ENCODE results near the gene UGDH.
A peak's percentile ranks its signal among the peaks of the same experiment; 100 is the strongest.
"Not testable (repeated sequence)": the region's sequence is repeated elsewhere in the genome, so short reads cannot be mapped to it uniquely, and the experiment has no call there.

The UGDH gene

DNA sequence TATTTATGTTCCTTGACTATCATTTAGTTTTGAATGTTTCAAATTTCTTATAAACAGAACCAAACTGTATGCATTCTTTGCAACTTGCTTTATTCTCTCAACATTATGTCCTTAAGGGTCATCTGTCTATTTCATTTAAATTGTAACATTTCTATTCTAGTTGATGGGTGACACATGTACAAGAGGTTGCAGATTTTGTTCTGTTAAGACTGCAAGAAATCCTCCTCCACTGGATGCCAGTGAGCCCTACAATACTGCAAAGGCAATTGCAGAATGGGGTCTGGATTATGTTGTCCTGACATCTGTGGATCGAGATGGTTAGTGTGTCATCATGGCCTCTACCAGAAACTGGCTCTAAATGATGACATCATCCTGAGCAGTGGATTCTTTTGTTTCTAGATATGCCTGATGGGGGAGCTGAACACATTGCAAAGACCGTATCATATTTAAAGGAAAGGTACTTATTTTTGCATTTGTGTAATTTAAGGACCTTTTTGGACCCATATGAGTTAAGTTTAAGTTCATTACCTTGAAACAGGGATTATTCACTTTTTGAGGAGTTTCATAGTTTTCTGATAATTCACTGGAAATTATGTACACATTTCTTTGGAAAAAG lies 62.2 kb downstream of the UGDH start:
- H3K4me3 ChIP-seq (replicated peaks; ENCODE audit: low read depth, low read length), result no peak overlapping the region
- DNase-seq (ENCODE audit: low read depth), result peak; percentile 92
- TF ChIP-seq, protein P1, sequence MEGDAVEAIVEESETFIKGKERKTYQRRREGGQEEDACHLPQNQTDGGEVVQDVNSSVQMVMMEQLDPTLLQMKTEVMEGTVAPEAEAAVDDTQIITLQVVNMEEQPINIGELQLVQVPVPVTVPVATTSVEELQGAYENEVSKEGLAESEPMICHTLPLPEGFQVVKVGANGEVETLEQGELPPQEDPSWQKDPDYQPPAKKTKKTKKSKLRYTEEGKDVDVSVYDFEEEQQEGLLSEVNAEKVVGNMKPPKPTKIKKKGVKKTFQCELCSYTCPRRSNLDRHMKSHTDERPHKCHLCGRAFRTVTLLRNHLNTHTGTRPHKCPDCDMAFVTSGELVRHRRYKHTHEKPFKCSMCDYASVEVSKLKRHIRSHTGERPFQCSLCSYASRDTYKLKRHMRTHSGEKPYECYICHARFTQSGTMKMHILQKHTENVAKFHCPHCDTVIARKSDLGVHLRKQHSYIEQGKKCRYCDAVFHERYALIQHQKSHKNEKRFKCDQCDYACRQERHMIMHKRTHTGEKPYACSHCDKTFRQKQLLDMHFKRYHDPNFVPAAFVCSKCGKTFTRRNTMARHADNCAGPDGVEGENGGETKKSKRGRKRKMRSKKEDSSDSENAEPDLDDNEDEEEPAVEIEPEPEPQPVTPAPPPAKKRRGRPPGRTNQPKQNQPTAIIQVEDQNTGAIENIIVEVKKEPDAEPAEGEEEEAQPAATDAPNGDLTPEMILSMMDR (IDR thresholded peaks at IDR 0.05; ENCODE audit: low read length, missing control alignments), result peak; percentile 33

DNA sequence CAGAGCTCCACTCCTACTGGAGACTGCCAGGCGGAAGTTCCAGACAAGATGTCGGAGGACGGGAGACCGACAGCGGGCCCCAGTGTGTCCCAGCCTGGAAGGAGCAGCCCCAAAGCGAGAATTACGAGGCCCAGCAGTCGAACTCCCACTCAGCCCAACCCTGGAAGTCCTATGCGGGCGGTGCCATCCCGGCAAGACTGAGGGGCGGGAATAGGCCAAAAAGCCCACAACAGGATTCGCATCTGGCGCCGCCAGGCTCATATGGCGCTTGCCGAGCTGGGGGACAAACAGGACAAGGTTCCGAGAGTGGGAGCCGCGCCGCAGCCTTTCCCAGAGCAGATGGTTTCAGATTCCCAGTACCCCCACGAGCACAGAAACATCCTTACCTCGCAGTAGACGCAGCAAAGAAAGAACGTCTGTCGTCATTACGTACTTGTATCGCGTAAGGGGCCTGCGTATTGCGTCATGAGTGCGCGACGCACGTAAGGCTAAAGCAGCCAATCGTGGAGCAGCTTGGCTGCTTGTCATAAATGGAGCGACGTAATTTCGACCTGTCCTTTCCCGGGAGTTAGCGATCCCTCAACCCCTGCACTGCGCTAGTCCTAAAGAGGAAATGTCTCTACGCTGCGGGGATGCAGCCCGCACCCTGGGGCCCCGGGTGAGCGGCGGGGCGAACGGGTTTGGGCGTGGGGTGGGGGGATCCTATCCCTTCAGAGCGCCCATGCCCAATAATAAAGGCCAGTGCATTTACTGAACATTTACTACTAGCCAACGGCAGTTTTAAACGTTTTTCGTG lies 68.5 kb downstream of the UGDH start, which contains the start of the genes LIAS and RPL9:
TSS of gene LIAS (plus strand) at position 552 of the 796 bp plus-strand sequence. CDS start at position 614, 62 bp downstream.
TSS of gene RPL9 (minus strand) at position 418 of the 796 bp plus-strand sequence. CDS start 483 bp downstream, outside the sequence.
- TF ChIP-seq, protein P1 (IDR thresholded peaks at IDR 0.05; ENCODE audit: low read length, missing control alignments), result no peak
- peak; percentile 100 for DNase-seq (ENCODE audit: low read depth)
- H3K4me3 ChIP-seq (replicated peaks; ENCODE audit: low read depth, low read length), result peak within 1 kb of the TSS; percentile 96

- not testable (repeated sequence) for DNase-seq (ENCODE audit: low read depth)
- H3K4me3 ChIP-seq (replicated peaks; ENCODE audit: low read depth, low read length), result peak overlapping the region; percentile 96
Observed at GRCh38 chr4:39458161-39458504, 69.1 kb downstream of the UGDH start.

DNA sequence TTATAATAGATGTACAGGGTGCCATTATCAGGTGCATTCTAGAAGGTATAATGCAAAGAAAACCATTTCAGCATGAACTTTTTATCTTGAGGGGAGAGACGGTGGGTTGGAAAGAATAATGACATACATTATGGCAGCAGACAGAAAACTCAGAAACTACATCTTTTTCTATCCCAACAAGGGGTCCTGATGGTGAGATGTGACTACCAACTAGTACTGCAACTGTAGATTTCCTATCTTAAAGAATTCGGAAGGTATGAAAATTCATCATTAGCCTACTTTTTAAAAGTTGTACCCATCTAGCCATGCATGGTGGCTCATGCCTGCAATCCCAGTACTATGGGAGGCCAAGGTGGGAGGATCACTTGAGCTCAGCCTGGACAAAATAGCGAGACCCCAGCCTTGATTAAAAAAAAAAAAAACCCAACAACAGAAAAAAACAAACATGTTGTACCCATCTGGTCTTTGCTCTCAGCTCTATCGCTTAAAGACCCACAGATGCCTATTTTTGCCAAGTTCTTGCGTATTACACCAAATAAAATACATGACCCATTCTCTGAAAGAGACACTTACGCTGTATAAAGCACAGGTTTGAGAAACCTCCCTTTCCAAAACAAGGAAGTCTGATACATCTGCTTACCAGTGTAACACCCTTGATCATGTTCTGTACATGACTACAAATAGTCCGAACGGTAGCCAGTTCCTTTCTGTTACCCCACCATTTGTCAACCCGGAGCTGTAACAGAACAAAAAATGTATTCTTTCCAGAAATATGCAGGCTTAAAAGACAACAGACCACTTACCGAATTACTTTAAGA lies 70.1 kb downstream of the UGDH start:
- peak overlapping the region; percentile 96 for H3K4me3 ChIP-seq (replicated peaks; ENCODE audit: low read depth, low read length)
- TF ChIP-seq, protein P1 (IDR thresholded peaks at IDR 0.05; ENCODE audit: low read length, missing control alignments), result no peak
- DNase-seq (ENCODE audit: low read depth), result no peak

DNA sequence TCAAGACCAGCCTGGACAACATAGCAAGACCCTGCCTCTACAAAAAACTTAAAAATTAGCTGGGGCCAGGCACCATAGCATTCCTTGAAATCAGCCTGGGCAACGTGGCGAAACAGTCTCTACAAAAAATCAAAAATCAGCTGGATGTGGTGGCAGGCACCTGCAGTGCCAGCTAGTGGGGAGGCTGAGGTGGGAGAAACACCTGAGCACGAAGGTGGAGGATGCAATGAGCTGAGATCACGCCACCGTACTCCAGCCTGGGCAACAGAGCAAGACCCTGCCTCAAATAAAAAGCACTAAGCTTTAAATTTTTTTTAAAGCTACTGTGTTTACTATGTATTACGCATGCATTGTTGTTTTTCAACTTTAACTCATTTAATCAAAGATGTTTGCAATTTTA lies 71.8 kb downstream of the UGDH start:
- TF ChIP-seq, protein P1 (IDR thresholded peaks at IDR 0.05; ENCODE audit: low read length, missing control alignments), result no peak
- H3K4me3 ChIP-seq (replicated peaks; ENCODE audit: low read depth, low read length), result no peak overlapping the region
- DNase-seq (ENCODE audit: low read depth), result no peak

GRCh38 chr4:39453738-39454137 lies 73.5 kb downstream of the UGDH start:
- TF ChIP-seq, protein P1 (IDR thresholded peaks at IDR 0.05; ENCODE audit: low read length, missing control alignments), result no peak
- DNase-seq (ENCODE audit: low read depth), result no peak
- H3K4me3 ChIP-seq (replicated peaks; ENCODE audit: low read depth, low read length), result no peak overlapping the region
